Epithelial cell of proximal tubule (primary cell): ENCODE results near the gene RASSF5. TPM values are rescaled to one million over a fixed set of nuclear protein-coding genes. Genes with fewer than 3 reads are reported as not detected.

ENCODE experiments used
- DNase-seq: peaks from one replicate; pipeline ENCODE4 v3.0.0-alpha.2; 2011; ENCODE audit warnings: low read depth
- H3K4me3 ChIP-seq: 2 replicates; pipeline ENCODE4 v1.5.1; 2011; ENCODE audit warnings: low read depth, mild to moderate bottlenecking, low read length
- total RNA-seq: library from RNA; depleted of rRNA; stranded (reverse); fragments of >200 nt; gene quantifications from 2 replicates; pipeline ENCODE4 v1.2.3, GENCODE V29; 2015
- TF ChIP-seq, protein P1 (sequence below): conservative IDR thresholded peaks from 2 replicates; pipeline ENCODE4 v1.5.1; 2012; ENCODE audit warnings: low read depth, mild to moderate bottlenecking, low read length

RASSF5 gene
- total RNA-seq, 1 donor from 2014 or later: 4.7 TPM

DNA sequence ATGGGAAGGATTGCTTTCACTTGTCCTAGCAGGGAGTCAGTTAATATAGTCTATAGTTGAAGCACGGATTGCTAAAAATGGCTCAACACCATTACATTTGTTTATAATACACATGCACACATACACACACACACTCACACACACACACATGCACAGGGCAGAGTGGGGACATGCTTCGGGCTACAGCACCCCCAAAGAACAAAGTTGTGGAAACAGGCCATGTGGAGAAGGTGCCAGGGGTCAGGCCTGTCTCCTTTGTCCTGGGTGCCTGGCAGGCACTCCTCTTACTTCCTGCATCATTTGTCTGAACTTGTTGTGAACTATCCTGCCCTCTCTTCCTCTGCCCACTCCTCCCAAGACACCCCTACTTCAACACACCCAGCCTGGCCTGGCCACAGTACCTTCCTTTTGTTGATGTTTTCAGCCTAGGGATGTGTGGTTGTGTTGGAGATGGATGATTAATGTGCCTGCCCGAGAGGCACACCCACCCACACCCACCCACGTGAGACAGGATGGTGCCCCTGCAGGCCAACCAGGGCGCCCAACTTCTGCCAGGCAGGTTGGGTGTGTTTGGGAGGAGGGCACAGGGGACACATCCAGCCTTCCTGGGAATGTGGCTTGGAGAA lies 17.5 kb downstream of the RASSF5 start:
- no peak overlapping the region for H3K4me3 ChIP-seq
- no peak for DNase-seq
- TF ChIP-seq, protein P1, sequence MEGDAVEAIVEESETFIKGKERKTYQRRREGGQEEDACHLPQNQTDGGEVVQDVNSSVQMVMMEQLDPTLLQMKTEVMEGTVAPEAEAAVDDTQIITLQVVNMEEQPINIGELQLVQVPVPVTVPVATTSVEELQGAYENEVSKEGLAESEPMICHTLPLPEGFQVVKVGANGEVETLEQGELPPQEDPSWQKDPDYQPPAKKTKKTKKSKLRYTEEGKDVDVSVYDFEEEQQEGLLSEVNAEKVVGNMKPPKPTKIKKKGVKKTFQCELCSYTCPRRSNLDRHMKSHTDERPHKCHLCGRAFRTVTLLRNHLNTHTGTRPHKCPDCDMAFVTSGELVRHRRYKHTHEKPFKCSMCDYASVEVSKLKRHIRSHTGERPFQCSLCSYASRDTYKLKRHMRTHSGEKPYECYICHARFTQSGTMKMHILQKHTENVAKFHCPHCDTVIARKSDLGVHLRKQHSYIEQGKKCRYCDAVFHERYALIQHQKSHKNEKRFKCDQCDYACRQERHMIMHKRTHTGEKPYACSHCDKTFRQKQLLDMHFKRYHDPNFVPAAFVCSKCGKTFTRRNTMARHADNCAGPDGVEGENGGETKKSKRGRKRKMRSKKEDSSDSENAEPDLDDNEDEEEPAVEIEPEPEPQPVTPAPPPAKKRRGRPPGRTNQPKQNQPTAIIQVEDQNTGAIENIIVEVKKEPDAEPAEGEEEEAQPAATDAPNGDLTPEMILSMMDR: no peak

DNA sequence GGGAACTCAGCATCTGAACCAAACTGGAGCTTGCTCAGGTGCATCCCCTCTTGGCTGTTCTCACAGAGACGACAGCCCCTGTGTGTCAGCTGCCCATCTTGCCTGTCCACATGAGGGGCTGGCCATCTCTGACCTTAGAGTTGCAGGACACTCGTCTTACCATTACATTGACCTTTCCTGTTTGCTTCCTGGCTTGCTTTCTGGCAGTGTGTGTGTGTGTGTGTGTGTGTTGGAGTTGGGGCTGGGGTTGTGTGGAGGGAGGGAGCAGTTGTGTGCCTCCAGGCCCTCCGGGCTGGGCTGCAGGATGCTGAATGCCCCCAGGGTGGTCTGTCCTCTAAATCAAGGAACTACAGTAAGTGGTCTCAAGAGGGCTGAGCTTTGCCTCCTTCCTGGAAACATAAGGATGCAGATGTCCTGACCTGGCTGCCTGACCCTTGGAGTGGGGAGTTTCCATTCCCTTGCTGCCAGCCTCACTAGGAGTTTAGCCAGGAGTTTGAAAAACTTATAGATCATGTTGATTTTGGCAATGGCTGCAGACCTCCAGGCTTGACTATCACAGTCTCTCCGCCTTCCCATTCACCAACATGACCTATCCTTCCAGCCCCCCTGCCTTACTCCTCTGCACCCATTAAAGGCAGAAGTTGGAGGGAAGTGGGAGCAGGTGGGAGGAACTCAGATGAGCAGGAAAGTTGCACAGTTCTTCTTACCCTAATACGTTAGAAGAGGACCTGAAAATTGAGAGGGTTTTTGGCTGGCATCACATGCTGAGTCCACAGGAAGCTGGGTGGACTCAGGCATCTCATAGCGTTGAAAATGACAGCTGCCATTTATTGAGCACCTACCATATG lies 19.0 kb downstream of the RASSF5 start:
- TF ChIP-seq, protein P1: no peak
- no peak for DNase-seq
- H3K4me3 ChIP-seq: no peak overlapping the region

DNA sequence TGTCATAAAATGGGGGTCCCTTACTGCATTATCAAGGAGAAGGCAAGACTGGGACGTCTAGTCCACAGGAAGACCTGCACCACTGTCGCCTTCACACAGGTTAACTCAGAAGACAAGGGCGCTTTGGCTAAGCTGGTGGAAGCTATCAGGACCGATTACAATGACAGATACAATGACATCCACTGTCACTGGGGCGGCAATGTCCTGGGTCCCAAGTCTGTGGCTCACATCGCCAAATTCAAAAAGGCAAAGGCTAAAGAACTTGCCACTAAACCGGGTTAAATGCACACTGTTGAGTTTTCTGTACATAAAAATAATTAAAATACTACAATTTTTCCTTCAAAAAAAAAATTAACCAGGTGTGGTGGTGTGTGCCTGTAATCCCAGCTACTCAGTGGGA lies 22.1 kb downstream of the RASSF5 start:
- TF ChIP-seq, protein P1: no peak
- DNase-seq: no peak
- no peak overlapping the region for H3K4me3 ChIP-seq

DNA sequence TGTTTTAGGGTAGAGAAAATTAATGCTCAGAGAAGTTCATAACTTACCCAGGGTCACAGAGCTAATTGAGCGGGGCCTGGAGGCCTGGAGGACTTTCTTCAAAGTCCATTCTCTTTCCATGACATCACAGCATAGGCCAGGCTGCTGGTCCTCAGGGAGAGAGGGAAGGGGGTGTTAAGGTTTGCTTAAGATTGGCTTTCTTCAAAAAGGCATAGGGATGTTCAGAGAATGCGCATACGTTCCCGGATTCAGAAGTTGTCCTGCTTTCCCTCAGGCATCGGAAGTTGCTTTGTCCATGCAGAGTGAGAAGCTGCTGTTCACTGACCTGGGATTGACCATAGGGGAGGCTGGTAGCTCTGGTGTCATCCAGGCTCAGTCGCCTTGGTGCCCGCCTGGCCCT lies 25.0 kb downstream of the RASSF5 start:
- H3K4me3 ChIP-seq: no peak overlapping the region
- no peak for DNase-seq
- TF ChIP-seq, protein P1: no peak

DNA sequence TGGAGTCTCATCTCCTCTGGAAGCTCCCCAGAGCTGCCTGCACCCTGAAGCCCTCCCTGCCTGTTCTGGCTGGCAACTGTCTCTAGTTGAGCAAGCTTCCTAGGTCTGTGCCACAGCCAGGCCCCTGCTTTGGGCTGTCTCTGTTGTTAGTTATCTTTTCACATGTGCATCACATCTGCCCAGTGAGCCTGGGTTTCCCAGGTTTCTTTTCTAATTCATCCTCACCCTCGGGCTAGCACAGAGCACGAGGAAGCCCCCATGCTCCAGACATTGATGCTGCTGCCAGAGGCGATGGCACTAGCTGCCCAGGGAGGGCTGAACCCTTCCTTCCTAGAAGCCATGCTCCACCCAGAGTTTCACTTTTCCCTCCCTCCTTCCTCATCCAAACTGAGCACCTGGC lies 27.2 kb downstream of the RASSF5 start:
- TF ChIP-seq, protein P1: no peak
- DNase-seq: no peak
- no peak overlapping the region for H3K4me3 ChIP-seq

DNA sequence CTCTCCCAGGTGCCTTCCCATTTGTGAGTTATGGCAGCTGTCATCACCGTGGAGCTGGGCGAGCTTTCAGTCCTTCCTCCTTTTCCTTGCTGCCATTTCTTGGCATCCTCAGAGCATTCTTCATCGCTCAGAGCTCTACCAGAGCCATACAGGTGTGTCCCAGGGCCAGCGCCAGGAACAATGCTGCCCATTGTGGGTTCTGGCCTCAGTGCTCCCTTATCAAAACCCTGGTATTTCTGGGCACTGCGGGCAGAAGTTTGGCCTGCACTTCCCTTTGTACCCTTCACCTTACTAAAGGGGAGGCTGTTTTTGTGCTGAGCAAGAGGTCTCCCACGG lies 28.5 kb downstream of the RASSF5 start:
- TF ChIP-seq, protein P1: no peak
- H3K4me3 ChIP-seq: no peak overlapping the region
- no peak for DNase-seq
